Measurements from ENCODE around the gene IDE.
"Not testable (repeated sequence)": the region's sequence is repeated elsewhere in the genome, so short reads cannot be mapped to it uniquely, and the experiment has no call there.

Gene IDE

DNA sequence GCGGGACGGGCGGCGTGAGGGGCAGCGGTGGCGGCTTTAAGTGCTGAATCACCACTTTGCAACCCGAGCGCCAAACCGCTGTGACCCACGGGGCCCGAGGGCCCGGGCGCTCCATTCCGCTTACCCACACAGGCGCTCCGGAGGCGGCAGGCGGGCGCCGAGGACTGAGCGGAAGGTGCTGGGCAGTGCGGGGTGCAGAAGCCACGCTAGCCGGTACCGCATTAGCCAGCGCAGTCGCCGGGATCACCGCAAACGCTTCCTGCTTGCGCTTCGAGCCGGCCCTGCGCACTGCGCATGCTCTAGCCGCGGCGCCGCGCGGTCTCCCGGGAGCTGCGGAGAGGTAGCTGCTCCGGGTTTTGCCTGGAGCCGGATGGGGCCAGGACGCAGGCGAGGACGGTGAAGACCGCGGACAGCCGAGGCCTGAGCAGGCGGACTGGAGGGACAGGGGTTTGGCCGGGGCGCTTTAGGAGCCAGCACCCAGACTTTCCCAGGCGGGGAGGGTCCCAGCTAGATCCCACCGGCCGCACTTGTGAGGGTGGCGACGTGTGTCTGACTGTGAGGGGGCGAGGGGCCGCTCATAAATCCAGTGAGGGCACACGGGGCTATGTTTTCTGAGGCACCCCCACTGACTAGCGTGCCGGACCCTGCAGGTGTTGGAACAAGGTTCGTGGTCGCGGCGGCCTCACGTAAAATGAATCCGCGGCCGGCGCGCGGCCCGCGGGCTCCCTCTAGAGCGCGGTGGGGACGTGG, at the start of gene IDE:
IDE (minus strand) TSS at position 296 of the 750 bp plus-strand sequence; CDS start at position 222, 74 bp downstream.
- peak; percentile 58 to 82 (median 71) for DNase-seq

DNA sequence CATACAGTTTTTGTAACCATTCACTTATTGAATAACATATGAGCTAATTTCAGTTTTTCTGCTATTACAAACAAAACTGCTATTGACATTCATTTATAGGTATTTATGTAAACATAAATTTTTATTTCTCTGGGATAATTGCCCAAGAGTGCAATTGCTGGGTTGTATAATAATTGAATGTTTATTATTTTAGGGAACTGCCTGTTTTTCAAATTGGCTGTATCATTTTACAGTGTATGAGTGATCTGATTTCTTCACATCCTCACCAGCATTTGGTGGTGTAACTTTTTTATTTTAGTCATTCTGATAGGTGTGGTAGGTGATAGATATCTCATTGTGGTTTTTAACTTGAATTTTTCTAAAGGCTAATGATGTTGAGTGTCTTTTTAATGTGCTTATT, 45.5 kb upstream of the IDE start:
- no peak for DNase-seq

DNA sequence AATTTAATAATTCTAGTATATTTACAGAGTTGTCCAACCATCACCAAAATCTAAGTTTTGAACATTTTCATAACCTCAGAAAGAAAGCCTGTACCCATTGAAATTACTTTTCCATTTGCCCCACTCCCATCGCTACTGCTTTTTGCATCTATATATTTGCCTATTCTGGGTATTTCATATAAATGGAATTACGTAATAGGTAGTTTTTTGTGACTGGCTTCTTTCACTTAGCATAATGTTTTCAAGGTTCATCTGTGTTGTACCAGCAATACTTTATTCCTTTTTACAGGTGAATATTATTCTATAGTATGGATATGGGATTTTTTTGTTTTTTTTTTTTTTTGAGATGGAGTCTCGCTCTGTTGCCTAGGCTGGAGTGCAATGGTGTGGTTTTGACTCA, 41.6 kb upstream of the IDE start:
- DNase-seq, result no peak

DNA sequence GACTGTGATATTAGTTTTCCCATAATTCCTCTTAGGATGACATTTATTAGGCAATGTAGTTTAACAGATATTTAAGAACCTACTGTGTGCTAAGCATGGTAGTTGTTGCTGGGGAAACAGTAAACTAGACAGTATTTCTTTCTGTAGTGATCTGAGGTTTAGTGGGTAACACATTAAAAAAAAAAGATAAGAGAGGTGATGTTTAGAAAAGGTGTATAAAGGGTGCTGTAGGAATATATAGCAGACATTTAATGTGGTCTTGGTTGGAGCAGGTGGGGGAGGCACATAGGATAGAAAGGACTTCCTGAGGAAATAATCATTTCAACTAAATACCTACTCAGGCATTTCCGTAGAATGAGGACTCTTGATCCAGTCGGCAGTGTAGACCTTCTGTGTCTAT, 30.9 kb upstream of the IDE start:
- DNase-seq, result no peak

DNA sequence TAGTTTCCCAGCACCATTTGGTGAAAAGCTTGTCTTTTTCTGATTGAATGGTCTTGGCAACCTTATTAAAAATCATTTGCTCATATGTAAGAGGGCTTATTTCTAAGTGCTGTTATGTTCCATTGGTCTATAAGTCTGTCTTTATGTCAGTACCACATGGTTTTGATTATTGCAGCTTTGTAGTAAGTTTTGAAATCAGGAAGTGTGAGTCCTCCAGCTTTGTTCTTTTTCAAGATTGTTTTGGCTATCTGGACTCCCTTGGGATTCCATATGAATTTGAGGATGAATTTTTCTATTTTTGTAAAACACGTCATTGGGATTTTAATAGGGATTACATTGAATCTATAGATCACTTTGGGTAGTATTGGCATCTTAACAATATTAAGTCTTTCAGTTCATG, 24.4 kb upstream of the IDE start:
- DNase-seq, result no peak

DNA sequence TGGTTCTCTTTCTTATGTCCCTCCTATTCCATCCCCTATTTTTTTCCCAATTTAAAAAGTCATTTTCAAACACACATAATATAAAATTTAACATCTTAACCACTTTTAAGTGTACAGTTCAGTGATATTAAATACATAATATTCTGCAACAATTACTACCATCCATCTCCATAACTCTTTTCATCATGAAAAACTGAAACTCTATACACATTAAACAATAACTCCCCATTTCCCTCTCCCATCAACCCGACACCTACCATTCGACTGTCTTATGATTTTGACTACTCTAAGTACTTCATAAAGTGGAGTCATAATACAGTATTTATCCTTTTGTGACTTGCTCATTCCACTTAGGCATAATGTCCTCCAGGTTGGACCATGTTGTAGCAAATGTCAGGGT, 21.6 kb upstream of the IDE start:
- DNase-seq, result no peak

DNA sequence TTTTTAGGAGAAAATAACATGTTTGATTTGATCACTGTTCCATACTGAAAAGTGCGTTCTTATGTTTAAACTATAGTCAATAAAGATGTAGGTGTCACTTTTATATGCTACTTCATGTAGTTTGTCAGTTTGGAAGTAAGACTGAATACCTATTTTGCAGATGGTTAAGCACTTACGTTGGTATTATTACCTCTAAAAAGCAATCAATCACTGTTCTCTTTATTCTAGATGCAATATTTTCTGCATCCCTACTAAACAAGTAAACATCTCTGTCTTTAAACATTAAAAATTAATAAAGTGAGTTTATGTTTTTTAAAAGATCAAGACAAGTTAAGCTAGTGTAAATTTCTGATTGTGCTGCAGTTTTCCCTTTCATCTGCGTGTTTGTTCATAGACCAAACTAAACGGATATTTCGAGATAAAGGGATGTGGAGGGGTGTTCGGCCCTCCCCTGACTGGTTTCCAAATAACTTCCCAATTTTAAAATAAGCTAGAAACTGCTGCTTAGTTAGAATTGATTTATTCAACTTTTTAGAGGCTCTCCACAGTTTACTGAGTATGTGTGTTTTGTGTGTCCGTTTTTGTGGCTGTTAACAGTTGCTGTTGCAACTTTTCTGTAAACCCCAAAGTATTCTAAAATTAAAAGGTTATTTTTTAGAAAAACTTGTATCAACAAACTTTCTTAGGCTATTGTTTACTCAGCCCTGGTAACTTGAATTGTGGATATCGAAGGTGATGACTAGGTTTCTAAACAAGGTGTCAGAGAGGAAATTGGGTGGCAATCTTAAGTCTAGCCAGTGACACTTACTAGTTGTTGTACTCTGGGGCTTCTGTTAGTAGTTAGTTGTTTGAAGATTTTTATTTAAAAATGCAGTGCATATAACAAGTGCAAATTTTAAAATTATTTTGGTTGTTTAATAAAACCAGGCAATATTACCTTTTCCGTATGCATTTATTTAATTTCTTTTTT, 20.0 kb upstream of the IDE start:
- no peak for DNase-seq

DNA sequence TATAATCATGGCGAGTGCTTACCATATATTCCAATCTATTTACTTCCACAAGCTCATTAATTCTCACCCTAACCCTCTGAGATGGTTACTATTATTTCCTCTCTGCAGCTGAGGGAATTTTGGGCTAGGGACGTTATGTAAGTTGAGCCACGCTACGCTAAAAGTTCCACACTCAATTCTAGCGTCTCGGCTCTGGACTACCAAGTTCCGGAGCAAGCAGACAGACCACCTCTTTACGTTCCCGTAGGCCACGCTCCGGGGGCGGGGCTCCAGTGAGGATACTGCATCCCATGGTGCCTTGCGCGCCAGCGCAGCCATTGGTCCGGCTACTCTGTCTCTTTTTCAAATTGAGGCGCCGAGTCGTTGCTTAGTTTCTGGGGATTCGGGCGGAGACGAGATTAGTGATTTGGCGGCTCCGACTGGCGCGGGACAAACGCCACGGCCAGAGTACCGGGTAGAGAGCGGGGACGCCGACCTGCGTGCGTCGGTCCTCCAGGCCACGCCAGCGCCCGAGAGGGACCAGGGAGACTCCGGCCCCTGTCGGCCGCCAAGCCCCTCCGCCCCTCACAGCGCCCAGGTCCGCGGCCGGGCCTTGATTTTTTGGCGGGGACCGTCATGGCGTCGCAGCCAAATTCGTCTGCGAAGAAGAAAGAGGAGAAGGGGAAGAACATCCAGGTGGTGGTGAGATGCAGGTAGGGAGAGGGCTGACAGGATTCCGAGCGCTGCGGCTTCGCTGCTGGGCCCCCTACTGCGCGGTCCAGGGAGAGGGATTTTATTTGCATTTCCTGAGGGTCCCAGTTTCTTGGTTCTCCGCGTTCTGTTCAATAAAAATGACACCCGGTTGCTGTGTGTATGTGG, 19.1 kb upstream of the IDE start, which contains the start of gene KIF11:
KIF11 (plus strand) TSS at position 370 of the 858 bp plus-strand sequence; CDS start at position 616, 246 bp downstream.
- peak; percentile 90 to 94 (median 92) for DNase-seq

DNA sequence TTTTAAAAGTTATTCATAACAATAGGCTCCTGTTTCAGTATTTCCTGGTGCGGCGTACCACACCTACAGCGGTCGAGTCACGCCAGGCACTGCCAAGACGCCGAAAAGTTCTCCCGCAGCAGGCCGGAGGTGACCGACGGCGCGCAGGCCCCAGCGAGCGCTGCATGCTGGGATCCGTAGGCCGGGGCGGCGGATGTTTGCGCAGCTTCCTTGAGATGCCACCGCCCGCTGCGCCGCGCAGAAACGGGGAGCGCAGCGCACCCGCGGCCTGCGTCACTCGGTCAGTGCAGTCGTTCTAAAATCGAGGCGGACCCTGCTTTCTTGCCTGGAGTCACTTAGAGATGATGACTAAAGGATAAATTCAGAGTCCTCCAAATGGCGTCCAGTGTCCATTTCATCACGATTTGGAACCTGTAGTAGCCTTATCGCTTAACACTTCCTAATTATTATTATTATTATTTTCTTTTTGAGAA, 17.7 kb upstream of the IDE start:
- peak; percentile 79 to 87 (median 84) for DNase-seq

DNA sequence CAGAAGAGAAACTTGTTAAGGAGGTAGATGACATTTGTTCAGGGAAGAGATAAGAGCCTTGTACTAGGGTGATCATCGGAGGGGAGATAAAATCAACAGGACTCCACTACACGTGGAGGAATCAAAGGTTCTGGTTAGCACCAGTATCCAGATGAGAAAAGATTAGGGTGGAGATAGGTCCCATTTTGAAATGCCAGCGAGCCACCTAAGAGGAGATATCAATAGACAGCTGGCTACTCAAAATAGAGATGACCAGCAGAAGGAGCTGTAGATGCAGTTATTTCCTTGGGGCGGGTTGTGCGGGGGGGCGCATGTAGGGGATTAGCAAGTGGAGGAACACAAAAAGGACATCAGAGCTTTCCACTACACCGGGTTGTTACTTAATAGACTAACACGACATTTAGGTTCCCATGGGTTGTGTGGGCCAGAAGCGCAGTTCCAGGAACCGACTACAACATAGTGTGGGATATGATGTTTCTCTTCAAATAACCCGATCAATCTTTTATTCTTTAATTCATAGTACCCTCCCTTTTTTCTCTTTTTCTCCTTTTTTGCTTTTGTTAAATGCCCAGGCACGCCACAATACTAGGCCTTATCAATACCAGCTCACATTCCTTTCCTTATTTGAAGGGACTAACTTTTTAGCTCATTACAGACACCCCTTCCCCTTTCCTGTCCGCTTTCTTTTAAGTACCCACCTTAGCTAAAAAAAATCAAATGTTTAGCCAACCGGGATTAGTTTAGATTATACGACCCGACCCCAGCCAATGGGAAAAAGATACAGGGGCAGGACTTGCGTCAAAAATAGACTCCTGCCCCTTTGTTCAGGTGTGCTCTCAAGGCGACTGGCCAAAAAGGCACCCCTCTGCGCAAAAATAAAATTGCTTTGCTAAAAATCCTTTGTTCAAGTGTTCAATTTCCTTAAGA, 17.0 kb upstream of the IDE start:
- DNase-seq, result peak in 1 of 6 experiments; percentile 31

DNA sequence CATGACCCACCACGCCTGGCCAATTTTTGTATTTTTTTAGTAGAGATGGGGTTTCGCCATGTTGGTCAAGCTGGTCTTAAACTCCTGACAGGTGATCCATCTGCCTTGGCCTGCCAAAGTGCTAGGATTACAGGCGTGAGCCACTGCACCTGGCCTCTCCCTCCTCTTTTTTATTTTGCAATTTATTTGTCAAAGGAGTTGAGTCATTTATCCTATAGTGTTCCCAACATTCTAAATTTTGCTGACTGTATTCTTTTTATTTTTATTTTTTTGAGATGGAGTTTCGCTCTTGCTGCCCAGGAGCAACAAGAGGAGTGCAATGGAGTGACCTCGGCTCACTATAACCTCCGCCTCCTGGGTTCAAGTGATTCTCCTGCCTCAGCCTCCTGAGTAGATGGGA, 8.5 kb upstream of the IDE start:
- not testable (repeated sequence) for DNase-seq

DNA sequence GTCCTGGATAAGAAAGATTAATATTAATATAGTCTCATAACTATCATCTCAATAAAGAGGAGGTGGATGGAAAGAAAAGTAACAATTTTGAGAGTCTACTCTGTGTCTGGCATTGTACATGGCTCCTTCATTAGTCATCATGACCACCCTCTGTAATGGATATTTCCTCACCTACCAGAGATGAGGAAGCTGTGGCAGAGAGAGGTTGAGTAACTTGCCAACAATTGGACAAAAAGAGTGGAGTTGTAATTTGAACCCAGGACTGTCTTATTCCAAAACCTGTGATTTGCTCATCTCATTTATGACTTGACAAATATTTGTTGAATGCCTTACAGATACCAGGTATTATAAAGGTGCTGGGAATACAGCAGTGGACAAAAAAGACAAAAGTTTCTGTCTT, 2.1 kb upstream of the IDE start:
- DNase-seq, result no peak

DNA sequence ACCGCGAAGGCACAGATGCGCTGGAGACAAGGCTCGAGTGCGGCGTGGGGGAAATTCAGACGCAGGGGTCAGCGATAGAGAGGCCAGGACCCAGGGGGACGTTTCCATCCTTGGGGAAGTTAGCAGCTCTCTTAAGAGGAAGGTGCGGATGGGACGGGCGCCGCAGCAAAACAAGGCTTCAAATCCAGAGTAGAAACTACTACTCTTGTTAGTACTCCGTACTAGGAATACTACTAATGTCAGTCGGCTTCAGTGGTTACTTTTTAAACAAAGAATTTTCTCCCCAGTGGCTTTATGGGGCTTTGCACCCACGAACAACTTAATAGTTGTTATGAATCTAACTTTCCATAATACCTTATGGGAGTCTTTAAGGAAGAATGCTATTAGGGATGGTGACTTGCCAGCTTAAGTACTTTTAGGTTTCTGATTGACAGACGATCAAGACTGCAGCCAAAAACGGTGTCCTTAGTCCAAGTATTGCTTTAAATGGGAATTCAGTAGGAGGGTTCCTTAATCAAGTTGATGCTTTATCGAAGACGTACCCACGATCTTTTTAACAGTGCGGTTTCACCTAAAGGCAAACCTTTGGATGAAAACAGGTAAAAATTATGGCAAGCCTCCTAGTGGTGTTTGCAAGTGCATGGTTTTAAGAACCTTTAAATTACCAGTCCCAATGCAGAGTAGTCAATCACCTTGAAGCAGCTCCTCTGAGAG, 812 bp upstream of the IDE start:
- peak in 3 of 6 experiments; percentile 37 to 79 (median 68) for DNase-seq

DNA sequence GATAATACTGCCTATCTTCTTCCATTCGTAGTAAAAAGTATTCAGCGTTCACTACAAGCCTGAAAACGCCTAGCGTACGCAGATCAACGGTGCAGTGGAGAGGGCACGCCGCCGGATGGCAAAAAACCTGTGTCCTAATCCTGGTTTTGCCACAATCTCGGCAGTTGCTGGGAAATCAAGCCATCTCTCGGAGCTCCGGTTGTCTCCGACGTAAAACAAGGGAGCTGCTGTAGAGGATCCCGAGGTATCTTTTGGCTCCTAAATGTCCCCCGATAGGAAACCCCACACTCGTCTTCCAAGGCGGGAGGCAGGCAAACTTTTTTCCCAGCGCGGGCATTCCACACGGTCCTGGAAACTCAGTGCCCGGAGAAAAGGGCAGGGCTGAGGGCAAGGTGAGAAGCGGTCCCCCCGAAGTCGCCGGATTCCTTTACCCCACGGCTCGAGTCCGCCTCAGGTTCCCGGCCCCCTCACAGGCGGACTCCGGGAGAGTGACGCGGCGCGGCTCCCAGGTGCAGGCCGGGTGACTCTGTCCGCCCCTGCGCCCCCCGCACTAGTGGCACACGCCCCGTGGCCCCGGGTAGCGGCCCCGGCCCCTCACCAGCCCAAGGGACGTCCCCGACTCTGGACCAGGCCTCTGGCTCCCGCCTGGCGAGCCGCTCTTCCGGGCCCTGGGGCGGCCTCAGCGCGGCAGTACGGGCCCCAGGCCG, 649 bp downstream of the IDE start:
- peak in 5 of 6 experiments; percentile 3 to 58 (median 34) for DNase-seq

DNA sequence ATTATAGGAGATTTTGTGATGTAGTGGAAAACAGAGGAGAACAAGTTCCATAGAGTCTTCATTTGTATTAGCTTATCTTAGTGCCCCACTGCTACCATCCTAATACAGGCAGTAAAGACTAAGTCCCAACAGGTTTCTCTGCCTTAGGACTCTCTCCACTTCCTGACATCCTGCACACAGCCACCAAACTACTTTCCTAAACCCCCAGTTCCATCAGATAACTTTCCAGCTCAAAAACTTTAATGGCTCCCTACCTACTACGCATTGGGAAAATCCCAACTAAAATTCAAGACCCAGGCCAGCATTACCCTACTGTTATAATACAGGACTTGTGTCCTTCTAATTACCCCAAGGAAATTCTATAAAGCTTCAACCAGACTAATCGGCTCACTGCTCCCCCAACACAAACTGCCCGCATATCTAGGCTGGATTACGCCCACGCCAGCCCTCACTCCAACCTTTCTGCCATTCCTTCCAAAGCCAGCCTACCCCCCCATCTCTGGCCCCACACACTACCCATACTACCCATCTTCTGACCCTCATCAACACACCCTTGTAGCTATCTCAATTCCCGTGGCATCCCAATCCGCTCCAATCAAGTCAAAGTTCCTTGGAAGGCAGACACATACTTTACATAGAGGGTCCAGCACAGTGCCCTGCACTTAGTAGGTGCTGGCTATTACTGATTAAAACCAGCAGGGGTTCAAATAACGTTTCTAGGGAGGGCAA, 1.4 kb downstream of the IDE start:
- peak in 1 of 6 experiments; percentile 19 for DNase-seq

DNA sequence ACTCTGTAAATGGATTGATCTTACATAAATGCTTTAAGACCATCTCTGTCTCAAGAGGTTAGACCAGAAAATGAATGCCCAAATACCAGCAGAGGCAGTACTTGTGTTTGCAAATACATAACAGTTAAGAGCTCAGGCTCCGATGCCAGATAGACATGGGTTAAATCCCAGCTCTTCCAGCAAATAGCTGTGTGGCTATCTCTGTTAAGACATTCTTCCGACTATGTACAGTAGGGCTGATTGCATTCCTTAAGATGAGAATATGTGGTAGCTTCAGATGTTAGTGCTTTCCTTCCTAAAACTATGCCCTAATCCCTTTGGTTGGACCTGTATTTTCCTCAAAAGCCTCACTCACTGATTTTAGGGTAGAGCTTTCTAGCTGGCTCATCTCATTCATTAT, 2.2 kb downstream of the IDE start:
- no peak for DNase-seq

DNA sequence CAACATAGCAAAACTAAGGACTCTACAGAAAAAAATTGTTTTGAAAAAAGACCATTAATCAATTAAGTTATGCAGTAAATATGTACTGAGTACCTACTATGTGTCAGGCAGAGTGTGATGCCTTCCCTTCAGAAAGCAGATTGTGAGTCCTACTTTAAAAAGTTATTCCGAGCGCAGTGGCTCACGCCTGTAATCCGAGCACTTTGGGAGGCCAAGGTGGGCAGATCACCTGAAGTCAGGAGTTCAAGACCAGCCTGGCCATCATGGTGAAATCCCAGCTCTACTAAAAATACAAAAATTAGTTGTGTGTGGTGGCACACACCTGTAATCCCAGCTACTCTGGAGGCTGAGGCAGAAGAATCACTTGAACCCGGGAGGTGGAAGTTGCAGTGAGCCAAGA, 4.2 kb downstream of the IDE start:
- DNase-seq, result not testable (repeated sequence)

DNA sequence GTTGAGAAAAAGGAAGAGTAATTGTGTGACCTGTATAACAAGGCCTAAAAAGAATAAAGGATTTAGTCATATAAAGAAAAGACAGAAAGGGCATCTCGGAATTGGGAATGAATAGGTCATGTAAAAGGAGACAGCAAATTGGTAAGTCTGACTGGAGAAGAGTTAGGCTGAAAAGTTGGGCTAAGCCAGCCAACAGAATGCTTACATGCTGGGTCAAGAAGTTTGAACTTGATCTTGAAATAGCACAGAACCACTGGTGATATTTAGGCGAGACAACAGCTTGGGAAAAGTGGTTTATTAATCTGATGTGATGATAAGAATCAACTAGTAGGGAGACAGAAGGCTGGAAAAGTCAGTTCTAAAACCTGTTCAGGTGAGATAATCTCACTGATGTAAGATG, 4.8 kb downstream of the IDE start:
- DNase-seq, result no peak

DNA sequence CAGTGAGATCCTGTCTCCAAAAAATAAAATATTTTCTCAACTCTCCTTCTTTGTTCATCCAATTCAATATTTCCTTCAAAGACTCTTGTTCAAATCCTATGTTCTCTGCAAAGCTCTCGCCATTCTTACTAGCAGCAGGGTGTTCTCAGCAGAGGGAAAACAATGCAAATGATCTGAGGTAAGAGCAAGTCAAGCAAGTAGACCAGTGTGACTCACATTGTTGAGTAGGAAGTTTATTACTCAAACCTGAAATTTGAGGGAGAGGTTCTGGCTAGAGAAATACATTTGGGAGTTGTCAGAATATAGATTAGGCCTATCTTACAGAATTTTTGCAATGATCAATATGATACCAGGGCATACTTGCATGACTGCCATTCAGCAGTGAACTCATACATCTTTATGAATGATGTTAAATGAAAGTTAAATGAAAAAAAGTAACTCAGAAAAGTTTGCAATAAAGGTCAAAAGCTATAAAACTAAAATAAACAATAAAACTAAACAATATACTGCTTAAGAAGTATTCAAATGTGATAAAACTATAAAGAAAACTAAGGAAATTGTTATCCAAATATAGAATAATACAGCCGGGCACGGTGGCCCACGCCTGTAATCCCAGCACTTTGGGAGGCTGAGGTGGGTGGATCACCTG, 5.8 kb downstream of the IDE start:
- DNase-seq, result no peak
